Muscle of leg (tissue), 16 donors: ENCODE results near the gene PRAMEF25. TPM values are rescaled to one million over a fixed set of nuclear protein-coding genes. Genes with fewer than 3 reads are reported as not detected.
"Not testable (repeated sequence)": the region's sequence is repeated elsewhere in the genome, so short reads cannot be mapped to it uniquely, and the experiment has no call there.

Experiments used
- DNase-seq: peaks from one replicate; pipeline ENCODE4 v3.0.0; 2013
- H3K27ac ChIP-seq: one replicate; pipeline ENCODE4 v1.5.1; 2013; ENCODE audit warnings: mild to moderate bottlenecking, low read length, control low read depth
- H3K27me3 ChIP-seq: one replicate; pipeline ENCODE4 v1.6.1; 2013; ENCODE audit warnings: low read length; ENCODE audit not compliant: control insufficient read depth, insufficient read depth
- H3K36me3 ChIP-seq: one replicate; pipeline ENCODE4 v1.6.1; 2013; ENCODE audit warnings: low read length; ENCODE audit not compliant: control insufficient read depth, insufficient read depth
- H3K4me1 ChIP-seq: one replicate; pipeline ENCODE4 v1.6.1; 2013; ENCODE audit warnings: low read length; ENCODE audit not compliant: control insufficient read depth, insufficient read depth
- H3K4me3 ChIP-seq: one replicate; pipeline ENCODE4 v1.5.1; 2013; ENCODE audit warnings: low read length, control low read depth
- H3K9me3 ChIP-seq: replicated peaks from 2 replicates; pipeline ENCODE4 v1.6.1; 2013; ENCODE audit warnings: low read depth, low read length; ENCODE audit not compliant: control insufficient read depth
- WGBS: methylation state at CpG from one replicate; pipeline ENCODE4 v1.1.5; 2013; ENCODE audit warnings: missing lambda C conversion rate; ENCODE audit not compliant: insufficient coverage; 5-methylcytosine and 5-hydroxymethylcytosine counted together
- long read RNA-seq, 11 donors: transcript quantifications; one replicate each; lab custom pipeline, GENCODE V29; 2026
- polyA plus RNA-seq, 8 donors: library from polyadenylated mRNA; unstranded; fragments of 120-200 nt; gene quantifications; one replicate each; pipeline versions ENCODE4 v1.2.1 to v1.2.3, GENCODE V29; 2013; ENCODE audit warnings: inconsistent platforms in 1 of 8, low replicate concordance in 1 of 8; ENCODE audit not compliant: insufficient read length in 8 of 8, insufficient read depth in 1 of 8
- total RNA-seq: library from RNA; stranded (reverse); fragments of 120-200 nt; gene quantifications from one replicate; pipeline ENCODE4 v1.2.4, GENCODE V29; 2013

Gene PRAMEF25
- total RNA-seq (not detected), polyA plus RNA-seq (not detected)
- long read RNA-seq, donor 1, result 0 reads
- long read RNA-seq, donor 2, result 0 reads
- long read RNA-seq, donor 3, result 0 reads
- long read RNA-seq, donor 4, result 0 reads
- long read RNA-seq, donor 5, result 0 reads
- long read RNA-seq, donor 6, result 0 reads
- long read RNA-seq, donor 7, result 0 reads
- long read RNA-seq, donor 8, result 0 reads
- long read RNA-seq, donor 9, result 0 reads
- long read RNA-seq, donor 10, result 0 reads
- long read RNA-seq, donor 11, result 0 reads

GRCh38 chr1:13070474-13070873, at the start of gene PRAMEF25:
PRAMEF25 (plus strand) TSS chr1:13070774; CDS start chr1:13073694, 2,920 bp downstream.
- H3K4me3 ChIP-seq, H3K4me1 ChIP-seq, H3K36me3 ChIP-seq, H3K27ac ChIP-seq, H3K9me3 ChIP-seq, DNase-seq, H3K27me3 ChIP-seq: not testable (repeated sequence)
- WGBS, result no CpG with 5 or more reads among the region's 4 CpGs

- H3K36me3 ChIP-seq, H3K4me1 ChIP-seq, H3K27me3 ChIP-seq, H3K9me3 ChIP-seq, H3K4me3 ChIP-seq, DNase-seq, H3K27ac ChIP-seq: not testable (repeated sequence)
- whole genome bisulfite sequencing, result no CpG with 5 or more reads among the region's 3 CpGs
Observed at GRCh38 chr1:13056475-13056874, 14.1 kb upstream of the PRAMEF25 start, which contains the start of gene PRAMEF27. PRAMEF27 (minus strand) TSS chr1:13056575; CDS start chr1:13053659, 2,916 bp downstream.

GRCh38 chr1:13116754-13117153, 46.2 kb downstream of the PRAMEF25 start, which contains the start of gene HNRNPCL2:
HNRNPCL2 (minus strand) TSS chr1:13116854; CDS start chr1:13116400, 454 bp downstream.
- not testable (repeated sequence) for H3K4me1 ChIP-seq, H3K4me3 ChIP-seq, H3K9me3 ChIP-seq, DNase-seq, H3K27ac ChIP-seq, H3K27me3 ChIP-seq, H3K36me3 ChIP-seq
- no CpG with 5 or more reads among the region's 6 CpGs for WGBS

Other genes with a start within 250 kb of the PRAMEF25 start
- gene PRAMEF11, start 239.4 kb upstream of the PRAMEF25 start, total RNA-seq, result not detected
- gene PRAMEF11, start 239.4 kb upstream of the PRAMEF25 start, polyA plus RNA-seq, result not detected
- not detected for gene HNRNPCL1, start 222.1 kb upstream of the PRAMEF25 start, total RNA-seq
- under 1 TPM in 3 of 8 donors, not detected in 5; 0.13 to 0.24 (median 0.15) TPM for gene HNRNPCL1, start 222.1 kb upstream of the PRAMEF25 start, polyA plus RNA-seq
- not detected for gene PRAMEF2, start 213.7 kb upstream of the PRAMEF25 start, total RNA-seq
- gene PRAMEF2, start 213.7 kb upstream of the PRAMEF25 start, polyA plus RNA-seq, result not detected
- not detected for gene PRAMEF4, start 184.6 kb upstream of the PRAMEF25 start, total RNA-seq
- not detected for gene PRAMEF4, start 184.6 kb upstream of the PRAMEF25 start, polyA plus RNA-seq
- gene PRAMEF10, start 172.5 kb upstream of the PRAMEF25 start, total RNA-seq, result not detected
- not detected for gene PRAMEF10, start 172.5 kb upstream of the PRAMEF25 start, polyA plus RNA-seq
- not detected for gene PRAMEF7, start 154.2 kb upstream of the PRAMEF25 start, total RNA-seq
- gene PRAMEF7, start 154.2 kb upstream of the PRAMEF25 start, polyA plus RNA-seq, result not detected
- not detected for gene PRAMEF6, start 123.2 kb upstream of the PRAMEF25 start, total RNA-seq
- not detected for gene PRAMEF6, start 123.2 kb upstream of the PRAMEF25 start, polyA plus RNA-seq
- not detected for gene PRAMEF27, start 14.2 kb upstream of the PRAMEF25 start, total RNA-seq
- not detected for gene PRAMEF27, start 14.2 kb upstream of the PRAMEF25 start, polyA plus RNA-seq
- not detected for gene HNRNPCL3, start 10.0 kb upstream of the PRAMEF25 start, total RNA-seq
- gene HNRNPCL3, start 10.0 kb upstream of the PRAMEF25 start, polyA plus RNA-seq, result not detected
- not detected for gene HNRNPCL2, start 46.1 kb downstream of the PRAMEF25 start, total RNA-seq
- under 1 TPM in 1 of 8 donors, not detected in 7; 0.14 TPM for gene HNRNPCL2, start 46.1 kb downstream of the PRAMEF25 start, polyA plus RNA-seq
- gene PRAMEF26, start 85.2 kb downstream of the PRAMEF25 start, total RNA-seq, result not detected
- not detected for gene PRAMEF26, start 85.2 kb downstream of the PRAMEF25 start, polyA plus RNA-seq
- not detected for gene HNRNPCL4, start 94.9 kb downstream of the PRAMEF25 start, total RNA-seq
- under 1 TPM in 4 of 8 donors, not detected in 4; 0.19 to 0.42 (median 0.26) TPM for gene HNRNPCL4, start 94.9 kb downstream of the PRAMEF25 start, polyA plus RNA-seq
- not detected for gene PRAMEF9, start 101.1 kb downstream of the PRAMEF25 start, total RNA-seq
- not detected for gene PRAMEF9, start 101.1 kb downstream of the PRAMEF25 start, polyA plus RNA-seq
- gene PRAMEF13, start 130.6 kb downstream of the PRAMEF25 start, total RNA-seq, result not detected
- not detected for gene PRAMEF13, start 130.6 kb downstream of the PRAMEF25 start, polyA plus RNA-seq
- gene PRAMEF18, start 155.4 kb downstream of the PRAMEF25 start, total RNA-seq, result not detected
- gene PRAMEF18, start 155.4 kb downstream of the PRAMEF25 start, polyA plus RNA-seq, result not detected
- gene PRAMEF5, start 183.4 kb downstream of the PRAMEF25 start, total RNA-seq, result not detected
- gene PRAMEF5, start 183.4 kb downstream of the PRAMEF25 start, polyA plus RNA-seq, result not detected
- not detected for gene PRAMEF8, start 214.4 kb downstream of the PRAMEF25 start, total RNA-seq
- gene PRAMEF8, start 214.4 kb downstream of the PRAMEF25 start, polyA plus RNA-seq, result not detected
- gene PRAMEF33, start 232.8 kb downstream of the PRAMEF25 start, total RNA-seq, result not detected
- under 1 TPM in 1 of 8 donors, not detected in 7; 0.13 TPM for gene PRAMEF33, start 232.8 kb downstream of the PRAMEF25 start, polyA plus RNA-seq
- gene PRAMEF15, start 244.8 kb downstream of the PRAMEF25 start, total RNA-seq, result not detected
- gene PRAMEF15, start 244.8 kb downstream of the PRAMEF25 start, polyA plus RNA-seq, result not detected